IMR-90 (cell line): ENCODE data around the gene INF2. TPM values are rescaled to one million over a fixed set of nuclear protein-coding genes. Genes with fewer than 3 reads are reported as not detected.
A peak's percentile ranks its signal among the peaks of the same experiment; 100 is the strongest.

Source experiments
- ATAC-seq: fragments of 200-7000 bp; cut with Tn5 transposase; 2 replicates; pipeline ENCODE4 v1.9.1; 2020; ENCODE audit warnings: low read depth, mild to moderate bottlenecking, moderate library complexity
- BruUV-seq: library from RNA; stranded (reverse); fragments of 400-500 nt; replicated peaks from 2 replicates; lab custom pipeline; 2021; lab: Mats Ljungman, UMichigan
- CTCF ChIA-PET: fragments of 300-600 bp; formaldehyde crosslinking; extraction: SDS; loops from one replicate; lab custom pipeline; 2021; ENCODE audit warnings: antibody characterized with exemption; lab: Yijun Ruan, JAX
- POLR2A ChIA-PET: fragments of 300-600 bp; sonication (Branson Sonifier 250); formaldehyde crosslinking; loops from one replicate; lab custom pipeline; 2022; ENCODE audit warnings: antibody characterized with exemption; ENCODE audit not compliant: unreplicated experiment; lab: Charles Lee
- DNase-seq: peaks from one replicate; pipeline ENCODE4 v3.0.0; 2013
- H2AFZ ChIP-seq: replicated peaks from 2 replicates; pipeline ENCODE3; 2013; ENCODE audit warnings: low read length, mild to moderate bottlenecking; ENCODE audit not compliant: poor library complexity
- H2AK5ac ChIP-seq: 2 replicates; pipeline ENCODE4 v1.6.1; 2013; ENCODE audit warnings: low read depth, low read length, inconsistent platforms
- H2AK9ac ChIP-seq: replicated peaks from 2 replicates; pipeline ENCODE3; 2013; ENCODE audit warnings: mild to moderate bottlenecking, low read depth, low read length, moderate library complexity; ENCODE audit not compliant: poor library complexity
- H2BK120ac ChIP-seq: 2 replicates; pipeline ENCODE4 v1.6.1; 2013; ENCODE audit warnings: low read depth, low read length, inconsistent platforms
- H2BK15ac ChIP-seq: 3 replicates; pipeline ENCODE4 v1.6.1; 2013; ENCODE audit warnings: low read depth, low read length, inconsistent platforms
- H2BK20ac ChIP-seq: 2 replicates; pipeline ENCODE4 v1.6.1; 2013; ENCODE audit warnings: low read depth, mild to moderate bottlenecking, inconsistent platforms, low read length, moderate library complexity
- H2BK5ac ChIP-seq: 2 replicates; pipeline ENCODE4 v1.6.1; 2013; ENCODE audit warnings: mild to moderate bottlenecking, low read depth, low read length, inconsistent platforms; ENCODE audit not compliant: poor library complexity, severe bottlenecking
- H3K14ac ChIP-seq: replicated peaks from 2 replicates; pipeline ENCODE4 v1.6.1; 2013; ENCODE audit warnings: low read depth, low read length, inconsistent platforms
- H3K18ac ChIP-seq: 2 replicates; pipeline ENCODE4 v1.6.1; 2013; ENCODE audit warnings: low read depth, low read length, control low read depth
- H3K23ac ChIP-seq: 2 replicates; pipeline ENCODE4 v1.6.1; 2013; ENCODE audit warnings: low read depth, low read length, inconsistent platforms
- H3K27ac ChIP-seq: 2 replicates; pipeline ENCODE4 v1.5.1; 2013; ENCODE audit warnings: mild to moderate bottlenecking, control low read depth, low read length; ENCODE audit not compliant: insufficient read depth
- H3K27me3 ChIP-seq: 2 replicates; pipeline ENCODE4 v1.6.1; 2013; ENCODE audit warnings: low read length; ENCODE audit not compliant: control insufficient read depth, insufficient read depth
- H3K36me3 ChIP-seq: 2 replicates; pipeline ENCODE4 v1.6.1; 2013; ENCODE audit warnings: low read length, mixed read lengths; ENCODE audit not compliant: control insufficient read depth, insufficient read depth
- H3K4ac ChIP-seq: 2 replicates; pipeline ENCODE4 v1.6.1; 2013; ENCODE audit warnings: low read depth, low read length, inconsistent platforms
- H3K4me1 ChIP-seq: 2 replicates; pipeline ENCODE4 v1.6.1; 2013; ENCODE audit warnings: low read length, mixed read lengths; ENCODE audit not compliant: control insufficient read depth, insufficient read depth
- H3K4me2 ChIP-seq: 2 replicates; pipeline ENCODE4 v1.6.1; 2013; ENCODE audit warnings: low read depth, mild to moderate bottlenecking, control low read depth, low read length, moderate library complexity
- H3K4me3 ChIP-seq: 2 replicates; pipeline ENCODE4 v1.5.1; 2013; ENCODE audit warnings: low read depth, mild to moderate bottlenecking, control low read depth, low read length, moderate library complexity; ENCODE audit not compliant: insufficient read depth
- H3K56ac ChIP-seq: 2 replicates; pipeline ENCODE4 v1.6.1; 2013; ENCODE audit warnings: low read length, inconsistent platforms; ENCODE audit not compliant: insufficient read depth; ENCODE audit errors: extremely low read depth
- H3K79me1 ChIP-seq, 2 experiments: 2 replicates each; pipeline ENCODE4 v1.6.1; 2013; ENCODE audit warnings: low read length in 2 of 2, inconsistent platforms in 1 of 2, low read depth in 1 of 2
- H3K9ac ChIP-seq: 2 replicates; pipeline ENCODE4 v1.6.1; 2013; ENCODE audit warnings: low read depth, low read length, control low read depth
- H3K9me1 ChIP-seq: 2 replicates; pipeline ENCODE4 v1.6.1; 2013; ENCODE audit warnings: low read length, inconsistent platforms; ENCODE audit not compliant: insufficient read depth
- H3K9me3 ChIP-seq: 2 replicates; pipeline ENCODE4 v1.6.1; 2013; ENCODE audit warnings: low read length; ENCODE audit not compliant: control insufficient read depth, insufficient read depth
- H4K20me1 ChIP-seq: 2 replicates; pipeline ENCODE4 v1.6.1; 2013; ENCODE audit warnings: low read length, inconsistent platforms; ENCODE audit not compliant: insufficient read depth
- H4K5ac ChIP-seq: 2 replicates; pipeline ENCODE4 v1.6.1; 2013; ENCODE audit warnings: mild to moderate bottlenecking, low read depth, low read length, control low read depth
- H4K8ac ChIP-seq, 2 experiments: 2 replicates each; pipeline ENCODE4 v1.6.1; 2013; ENCODE audit warnings: low read depth in 2 of 2, low read length in 2 of 2, control low read depth in 1 of 2, inconsistent platforms in 1 of 2
- H4K91ac ChIP-seq: 2 replicates; pipeline ENCODE4 v1.6.1; 2013; ENCODE audit warnings: low read depth, low read length, inconsistent platforms; ENCODE audit not compliant: insufficient read depth
- CTCF ChIP-seq: conservative IDR thresholded peaks from 2 replicates; pipeline ENCODE4 v1.5.1; 2012; ENCODE audit warnings: mild to moderate bottlenecking, low read depth, low read length, improper control_type of control experiment
- ELK1 ChIP-seq: fragments of 150-350 bp; IDR thresholded peaks from 2 replicates; pipeline ENCODE4 v1.6.1; 2016; ENCODE audit warnings: low read depth, mild to moderate bottlenecking, low read length, moderate library complexity, borderline replicate concordance
- MAFK ChIP-seq: IDR thresholded peaks from 2 replicates; pipeline ENCODE4 v1.6.1; 2012; ENCODE audit warnings: low read depth, low read length, improper control_type of control experiment
- MAZ ChIP-seq: IDR thresholded peaks from 2 replicates; pipeline ENCODE4 v1.6.1; 2012; ENCODE audit warnings: low read depth, mild to moderate bottlenecking, low read length, improper control_type of control experiment, moderate library complexity, borderline replicate concordance
- MXI1 ChIP-seq: IDR thresholded peaks from 2 replicates; pipeline ENCODE4 v1.6.1; 2012; ENCODE audit warnings: low read depth, mild to moderate bottlenecking, low read length, moderate library complexity, borderline replicate concordance
- NFE2L2 ChIP-seq: fragments of 150-350 bp; IDR thresholded peaks from 2 replicates; pipeline ENCODE4 v1.6.1; 2016; ENCODE audit warnings: low read depth, mild to moderate bottlenecking, low read length
- WGBS, 2 experiments: methylation state at CpG; one replicate each; pipeline versions ENCODE4 v1.1.5 to v1.1.7; 2013; ENCODE audit warnings: missing lambda C conversion rate in 2 of 2; ENCODE audit not compliant: insufficient read length in 1 of 2; ENCODE audit errors: extremely low coverage in 2 of 2; 5-methylcytosine and 5-hydroxymethylcytosine counted together
- dilution Hi-C: fragments of 300-500 bp; cut with HindIII; formaldehyde crosslinking; loops from one replicate; pipeline ENCODE4 v1.14.3; 2018; ENCODE audit warnings: low sequenced_read_pairs; ENCODE audit not compliant: unreplicated experiment
- in situ Hi-C: fragments of 300-500 bp; cut with MboI; formaldehyde crosslinking; loops from 3 replicates; pipeline ENCODE4 v1.14.3; 2019; ENCODE audit warnings: low sequenced_read_pairs, inconsistent platforms, mixed read lengths
- intact Hi-C: fragments of 100-400 bp; cut with micrococcal nuclease; formaldehyde crosslinking; loops from 2 replicates; pipeline ENCODE4 v1.10.0; 2022
- polyA plus RNA-seq, 3 experiments: library from polyadenylated mRNA; depleted of rRNA; stranded (reverse); fragments of >200 nt; gene quantifications; 2 replicates each; pipeline ENCODE4 v1.2.3, GENCODE V29; 2012; ENCODE audit warnings: low replicate concordance in 1 of 3
- total RNA-seq: library from RNA; depleted of rRNA; stranded (reverse); fragments of >200 nt; gene quantifications from 2 replicates; pipeline ENCODE4 v1.2.3, GENCODE V29; 2012

INF2 gene
- total and polyA plus RNA-seq, 2 of the 4 experiments (the other 2 are of a cell fraction), result 16.8 to 62.1 TPM

- TF ChIP-seq MAZ (no peak), NFE2L2 (no peak)
Observed at GRCh38 chr14:104665114-104665656, 24.2 kb upstream of the INF2 start (continued).

- Histone ChIP-seq H3K36me3 (no peaks in the 10 kb centered on the region), H3K9ac (no peak overlapping the region), H3K4me3 (no peak overlapping the region), H3K4me2 (no peak overlapping the region), H3K4ac (peak overlapping the region; percentile 54; the same call in 1 of the 2 replicates), H3K14ac (no peak overlapping the region; the same call in 1 of the 2 replicates), H4K20me1 (no peaks in the 10 kb centered on the region), H3K27ac (no peak overlapping the region), H2AK5ac (0 out of 2 replicates have a peak overlapping the region, but pooled peaks have one; percentile 24), H2AK9ac (peak overlapping the region; percentile 88), H3K23ac (no peak overlapping the region), H4K91ac (peak overlapping the region; percentile 49; the same call in 1 of the 2 replicates), H4K8ac (peak overlapping the region; percentile 82 to 88; a peak in 3 of 4 replicates), H3K79me1 (no peaks in the 10 kb centered on the region), H3K9me1 (peaks cover 7% of the 10 kb centered on the region), H3K9me3 (peaks cover 4% of the 10 kb centered on the region), H3K27me3 (no peaks in the 10 kb centered on the region), H4K5ac (peak overlapping the region; percentile 78; the same call in 1 of the 2 replicates), H2BK20ac (no peak overlapping the region), H2AFZ (peak overlapping the region; percentile 81), H2BK120ac (peak overlapping the region; percentile 53; the same call in 1 of the 2 replicates), H2BK5ac (no peak overlapping the region), H3K56ac (no peak overlapping the region), H3K18ac (no peak overlapping the region), H2BK15ac (no peak overlapping the region), H3K4me1 (peaks cover 6% of the 10 kb centered on the region; the same call in 1 of the 2 replicates)
- CTCF ChIA-PET, result interaction anchor here (1.2 to 1.4 kb wide), 2 partner anchors 15 to 43 kb away, joined by 4 to 6 read pairs; no protein-coding TSS in a partner anchor
- BruUV-seq, result no TSS peak
- dilution Hi-C loops (no loop called here), in situ Hi-C loops (no loop called here), intact Hi-C loops (loop anchor here (1.0 kb wide), 1 partner anchor 23 kb away; the partner anchor contains the start of gene INF2)
- ATAC-seq (peak; percentile 61), DNase-seq (no peak)
- TF ChIP-seq MXI1 (no peak), ELK1 (no peak), MAFK (no peak), CTCF (0 out of 2 replicates have a peak, but pooled peaks have one; percentile 15)
- WGBS, 2 experiments, result 68% methylated on average over 8 of the region's 27 CpGs; no CpG with 5 or more reads in 1 of the 2 experiments
- POLR2A ChIA-PET, result interaction anchor here (0.7 to 0.8 kb wide), 2 partner anchors 12 to 23 kb away, joined by 3 read pairs; no protein-coding TSS in a partner anchor
Observed at GRCh38 chr14:104665657-104666522, 23.5 kb upstream of the INF2 start.
